HG03571 (cell line): ENCODE data around the gene PEX3.

Experiments
- ATAC-seq: cut with Tn5 transposase; IDR thresholded peaks from one replicate; pipeline ENCODE4 v1.9.1; 2021; ENCODE audit not compliant: unreplicated experiment

Gene PEX3

GRCh38 chr6:143450453-143451371 is at the start of gene PEX3, which contains the start of gene ADAT2:
TSS of gene PEX3 (plus strand) at chr6:143450805. CDS start at chr6:143451043, 238 bp downstream.
TSS of gene ADAT2 (minus strand) at chr6:143450695. CDS start at chr6:143450658, 37 bp downstream.
- ATAC-seq = peak; percentile 98

- no peak for ATAC-seq
Measured at GRCh38 chr6:143401068-143401446, 49.5 kb upstream of the PEX3 start.

GRCh38 chr6:143401636-143402370 is 48.8 kb upstream of the PEX3 start:
- no peak for ATAC-seq

GRCh38 chr6:143402721-143403336 is 47.8 kb upstream of the PEX3 start:
- no peak for ATAC-seq

GRCh38 chr6:143405373-143406154 is 45.0 kb upstream of the PEX3 start:
- no peak for ATAC-seq

GRCh38 chr6:143406673-143407072 is 43.9 kb upstream of the PEX3 start:
- ATAC-seq = no peak

- no peak for ATAC-seq
Measured at GRCh38 chr6:143408151-143408786, 42.3 kb upstream of the PEX3 start.

- ATAC-seq = no peak
Measured at GRCh38 chr6:143408787-143409162, 41.8 kb upstream of the PEX3 start.

GRCh38 chr6:143410859-143411270 is 39.7 kb upstream of the PEX3 start:
- no peak for ATAC-seq

- ATAC-seq = no peak
Measured at GRCh38 chr6:143414769-143415168, 35.8 kb upstream of the PEX3 start.

- no peak for ATAC-seq
Measured at GRCh38 chr6:143419526-143419925, 31.1 kb upstream of the PEX3 start.

- no peak for ATAC-seq
Measured at GRCh38 chr6:143426026-143426425, 24.6 kb upstream of the PEX3 start.

- peak; percentile 99 for ATAC-seq
Measured at GRCh38 chr6:143427109-143427817, 23.3 kb upstream of the PEX3 start.

GRCh38 chr6:143429970-143430369 is 20.6 kb upstream of the PEX3 start:
- ATAC-seq = no peak

- no peak for ATAC-seq
Measured at GRCh38 chr6:143431226-143431625, 19.4 kb upstream of the PEX3 start.

- no peak for ATAC-seq
Measured at GRCh38 chr6:143432588-143432987, 18.0 kb upstream of the PEX3 start.

- ATAC-seq = no peak
Measured at GRCh38 chr6:143441010-143441409, 9.6 kb upstream of the PEX3 start.

GRCh38 chr6:143441680-143442545 is 8.7 kb upstream of the PEX3 start:
- ATAC-seq = no peak

GRCh38 chr6:143443096-143443495 is 7.5 kb upstream of the PEX3 start:
- ATAC-seq = no peak
